ENCODE results near the gene VAX1. TPM values are rescaled to one million over a fixed set of nuclear protein-coding genes. Genes with fewer than 3 reads are reported as not detected.
"Not testable (repeated sequence)": the region's sequence is repeated elsewhere in the genome, so short reads cannot be mapped to it uniquely, and the experiment has no call there.

VAX1 gene
- not detected in 2 replicates for total RNA-seq
- not detected in 2 replicates for polyA plus RNA-seq

- H3K9me3 ChIP-seq (ENCODE audit: low read depth): no peaks in the 10 kb centered on the region
- peaks cover 30% of the 10 kb centered on the region for H3K4me1 ChIP-seq (ENCODE audit: insufficient read depth)
- peak within 1 kb of the TSS; percentile 16 for H3K4me3 ChIP-seq
- DNase-seq (ENCODE audit: low spot score): no peak
- no peaks in the 10 kb centered on the region for H4K20me1 ChIP-seq (ENCODE audit: insufficient read depth, poor library complexity, severe bottlenecking)
- peak within 1 kb of the TSS; percentile 56 for H2AFZ ChIP-seq
- peak within 1 kb of the TSS; percentile 95 for H3K4me2 ChIP-seq
- WGBS (ENCODE audit: low lambda C conversion rate, missing lambda C conversion rate): 2% methylated on average over 64 of the region's 65 CpGs
- TF ChIP-seq EZH2phosphoT487 (IDR thresholded peaks at IDR 0.05; ENCODE audit: low read depth, severe bottlenecking, unreplicated experiment) (peak; percentile 52), CTCF (IDR thresholded peaks at IDR 0.05; ENCODE audit: poor library complexity) (no peak), EZH2 (IDR thresholded peaks at IDR 0.05; ENCODE audit: borderline replicate concordance) (peak; percentile 84)
- no peaks in the 10 kb centered on the region for H3K36me3 ChIP-seq (replicated peaks; ENCODE audit: insufficient read depth, low read depth)
- no peaks in the 10 kb centered on the region for H3K79me2 ChIP-seq
- H3K9me2 ChIP-seq (replicated peaks; ENCODE audit: insufficient read depth): no peaks in the 10 kb centered on the region
- no peak within 1 kb of the TSS for H3K27ac ChIP-seq
- H3K27me3 ChIP-seq: peaks cover 95% of the 10 kb centered on the region
These were observed at the start of gene VAX1 for GRCh38 chr10:117137911-117138642. Gene VAX1 (minus strand): TSS chr10:117138270. CDS start chr10:117138056, 214 bp downstream.

- H2AFZ ChIP-seq: no peak overlapping the region
- H3K9me3 ChIP-seq (ENCODE audit: low read depth): no peaks in the 10 kb centered on the region
These were observed 49.0 kb upstream of the VAX1 start for GRCh38 chr10:117186832-117187615.

GRCh38 chr10:117185817-117186216 is 47.7 kb upstream of the VAX1 start:
- H3K27me3 ChIP-seq; H4K20me1 ChIP-seq (ENCODE audit: insufficient read depth, poor library complexity, severe bottlenecking); H3K4me2 ChIP-seq; H3K9me3 ChIP-seq (ENCODE audit: low read depth); H3K36me3 ChIP-seq (replicated peaks; ENCODE audit: insufficient read depth, low read depth); H3K27ac ChIP-seq; DNase-seq (ENCODE audit: low spot score); H3K4me3 ChIP-seq; H3K9me2 ChIP-seq (replicated peaks; ENCODE audit: insufficient read depth); H3K79me2 ChIP-seq; H2AFZ ChIP-seq; H3K4me1 ChIP-seq (ENCODE audit: insufficient read depth): not testable (repeated sequence)
- WGBS (ENCODE audit: low lambda C conversion rate, missing lambda C conversion rate): 95% methylated on average over 4 of the region's 4 CpGs

More at GRCh38 chr10:117186832-117187615, 49.0 kb upstream of the VAX1 start:
- DNase-seq (ENCODE audit: low spot score): no peak
- Histone ChIP-seq H3K4me1 (ENCODE audit: insufficient read depth) (no peaks in the 10 kb centered on the region), H3K4me3 (no peak overlapping the region), H3K4me2 (no peak overlapping the region), H3K36me3 (replicated peaks; ENCODE audit: insufficient read depth, low read depth) (no peaks in the 10 kb centered on the region), H3K79me2 (no peaks in the 10 kb centered on the region), H3K9me2 (replicated peaks; ENCODE audit: insufficient read depth) (no peaks in the 10 kb centered on the region), H3K27me3 (peaks cover 3% of the 10 kb centered on the region), H3K27ac (no peak overlapping the region), H4K20me1 (ENCODE audit: insufficient read depth, poor library complexity, severe bottlenecking) (no peaks in the 10 kb centered on the region)
- no peak for TF ChIP-seq CTCF (IDR thresholded peaks at IDR 0.05; ENCODE audit: poor library complexity)
- no peak for TF ChIP-seq EZH2phosphoT487 (IDR thresholded peaks at IDR 0.05; ENCODE audit: low read depth, severe bottlenecking, unreplicated experiment)
- TF ChIP-seq EZH2 (IDR thresholded peaks at IDR 0.05; ENCODE audit: borderline replicate concordance): no peak
- WGBS (ENCODE audit: low lambda C conversion rate, missing lambda C conversion rate): 86% methylated on average over 4 of the region's 4 CpGs

GRCh38 chr10:117184821-117185220 is 46.8 kb upstream of the VAX1 start:
- no peaks in the 10 kb centered on the region for H3K79me2 ChIP-seq
- no peak overlapping the region for H3K4me3 ChIP-seq
- H3K27me3 ChIP-seq: peaks cover 14% of the 10 kb centered on the region
- no peak overlapping the region for H3K27ac ChIP-seq
- H3K4me1 ChIP-seq (ENCODE audit: insufficient read depth): no peaks in the 10 kb centered on the region
- no peak for DNase-seq (ENCODE audit: low spot score)
- WGBS (ENCODE audit: low lambda C conversion rate, missing lambda C conversion rate): 85% methylated on average over 3 of the region's 3 CpGs
- H3K36me3 ChIP-seq (replicated peaks; ENCODE audit: insufficient read depth, low read depth): no peaks in the 10 kb centered on the region
- no peaks in the 10 kb centered on the region for H3K9me3 ChIP-seq (ENCODE audit: low read depth)
- TF ChIP-seq EZH2phosphoT487 (IDR thresholded peaks at IDR 0.05; ENCODE audit: low read depth, severe bottlenecking, unreplicated experiment): no peak
- no peak for TF ChIP-seq EZH2 (IDR thresholded peaks at IDR 0.05; ENCODE audit: borderline replicate concordance)
- no peak for TF ChIP-seq CTCF (IDR thresholded peaks at IDR 0.05; ENCODE audit: poor library complexity)
- H4K20me1 ChIP-seq (ENCODE audit: insufficient read depth, poor library complexity, severe bottlenecking): no peaks in the 10 kb centered on the region
- no peak overlapping the region for H3K4me2 ChIP-seq
- no peak overlapping the region for H2AFZ ChIP-seq
- H3K9me2 ChIP-seq (replicated peaks; ENCODE audit: insufficient read depth): no peaks in the 10 kb centered on the region

Data from hepatocyte (in vitro differentiated cells).